HCT116 (cell line): Measurements from ENCODE around the gene NTRK3. TPM values are rescaled to one million over a fixed set of nuclear protein-coding genes. Genes with fewer than 3 reads are reported as not detected.

ENCODE experiments used
- ATAC-seq: fragments of 200-7000 bp; cut with Tn5 transposase; 2 replicates; pipeline ENCODE4 v1.9.1; 2020; ENCODE audit warnings: mild to moderate bottlenecking, moderate library complexity
- BruUV-seq: library from RNA; stranded (reverse); fragments of 400-500 nt; replicated peaks from 2 replicates; lab custom pipeline; 2021; lab: Mats Ljungman, UMichigan
- CTCF ChIA-PET: fragments of 300-600 bp; sonication (Branson Sonifier 250); formaldehyde crosslinking; loops from one replicate; lab custom pipeline; 2021; ENCODE audit warnings: antibody characterized with exemption; lab: Charles Lee
- POLR2A ChIA-PET: fragments of 300-600, 350-600 bp; sonication (Branson Sonifier 250); formaldehyde crosslinking; loops from one replicate; lab custom pipeline; 2021; ENCODE audit warnings: antibody characterized with exemption; lab: Charles Lee
- RAD21 ChIA-PET, 2 experiments: fragments of 300-600 bp; sonication (Branson Sonifier 250); formaldehyde crosslinking; loops; one replicate each; lab custom pipeline; 2023; ENCODE audit warnings: low total read pairs in 2 of 2; ENCODE audit not compliant: uncharacterized antibody in 2 of 2, unreplicated experiment in 2 of 2, low non-redundant PET in 1 of 2; lab: Charles Lee
- DNase-seq: peaks from one replicate; pipeline ENCODE4 v3.0.0-alpha.2; 2010; ENCODE audit warnings: low read depth, low spot score
- H2AFZ ChIP-seq: fragments of 200-600 bp; shearing (Covaris generic), sonication (generic); 2 replicates; pipeline ENCODE4 v1.6.1; 2017; ENCODE audit warnings: low read depth, mixed run types, mixed read lengths, antibody characterized with exemption, low read length; ENCODE audit not compliant: poor library complexity, severe bottlenecking
- H3K27ac ChIP-seq: 2 replicates; pipeline ENCODE4 v1.5.1; 2012; ENCODE audit warnings: low read depth, low read length
- H3K27me3 ChIP-seq: fragments of 200-600 bp; sonication (generic); 2 replicates; pipeline ENCODE4 v1.6.1; 2016; ENCODE audit warnings: mixed run types, low read length, mixed read lengths; ENCODE audit not compliant: insufficient read depth
- H3K36me3 ChIP-seq, 2 experiments: fragments of 200-500 bp in 1 of 2; fragments of 200-600 bp in 1 of 2; sonication (Bioruptor generic) in 1 of 2; sonication (generic) in 1 of 2; 2 replicates each; pipeline versions ENCODE4 v1.5.1 to v1.6.1; 2014 to 2016; ENCODE audit warnings: low read length in 2 of 2, inconsistent platforms in 1 of 2, mixed read lengths in 1 of 2, mixed run types in 1 of 2; ENCODE audit not compliant: insufficient read depth in 2 of 2, control insufficient read depth in 1 of 2
- H3K4me1 ChIP-seq, 2 experiments: fragments of 200-600 bp in 1 of 2; sonication (generic) in 1 of 2; 2 replicates each; pipeline versions ENCODE4 v1.5.1 to v1.6.1; 2012 to 2017; ENCODE audit warnings: low read length in 2 of 2, inconsistent platforms in 1 of 2, mild to moderate bottlenecking in 1 of 2, mixed read lengths in 1 of 2, mixed run types in 1 of 2, moderate library complexity in 1 of 2; ENCODE audit not compliant: insufficient read depth in 2 of 2, control insufficient read depth in 1 of 2
- H3K4me2 ChIP-seq: fragments of 200-600 bp; sonication (generic); 2 replicates; pipeline ENCODE4 v1.6.1; 2017; ENCODE audit warnings: mixed run types, low read length, mixed read lengths
- H3K4me3 ChIP-seq, 2 experiments: fragments of 200-600 bp in 1 of 2; sonication (generic) in 1 of 2; replicated peaks in 1 of 2; 2 replicates each; pipeline ENCODE4 v1.5.1; 2011 to 2016; ENCODE audit warnings: low read length in 2 of 2, control low read depth in 1 of 2, low read depth in 1 of 2, mild to moderate bottlenecking in 1 of 2, mixed read lengths in 1 of 2, mixed run types in 1 of 2
- H3K79me2 ChIP-seq: fragments of 200-600 bp; sonication (generic); 2 replicates; pipeline ENCODE4 v1.6.1; 2017; ENCODE audit warnings: mild to moderate bottlenecking, mixed run types, low read length, moderate library complexity, mixed read lengths; ENCODE audit not compliant: insufficient read depth
- H3K9ac ChIP-seq: fragments of 200-600 bp; sonication (generic); 2 replicates; pipeline ENCODE4 v1.6.1; 2016; ENCODE audit warnings: low read length, mixed read lengths
- H3K9me2 ChIP-seq: fragments of 200-600 bp; sonication (generic), shearing (Covaris generic); 2 replicates; pipeline ENCODE4 v1.6.1; 2017; ENCODE audit warnings: mixed run types, mild to moderate bottlenecking, moderate library complexity; ENCODE audit not compliant: insufficient read depth
- H3K9me3 ChIP-seq, 2 experiments: fragments of 200-500 bp in 1 of 2; fragments of 200-600 bp in 1 of 2; sonication (Bioruptor generic) in 1 of 2; sonication (generic) in 1 of 2; 2 replicates each; pipeline ENCODE4 v1.6.1; 2014 to 2017; ENCODE audit warnings: low read length in 2 of 2, mixed read lengths in 2 of 2, inconsistent platforms in 1 of 2, low read depth in 1 of 2, mild to moderate bottlenecking in 1 of 2, mixed run types in 1 of 2, moderate library complexity in 1 of 2; ENCODE audit not compliant: control insufficient read depth in 1 of 2, insufficient read depth in 1 of 2
- H4K20me1 ChIP-seq: fragments of 200-600 bp; sonication (generic), shearing (Covaris generic); 2 replicates; pipeline ENCODE4 v1.6.1; 2017; ENCODE audit warnings: mixed run types, mild to moderate bottlenecking, moderate library complexity; ENCODE audit not compliant: insufficient read depth
- CBX3 ChIP-seq: IDR thresholded peaks from 2 replicates; pipeline ENCODE4 v1.6.1; 2012; ENCODE audit warnings: low read depth
- CEBPB ChIP-seq: IDR thresholded peaks from 2 replicates; pipeline ENCODE4 v1.6.1; 2012; ENCODE audit warnings: low read depth
- EGR1 ChIP-seq: IDR thresholded peaks from 2 replicates; pipeline ENCODE4 v1.6.1; 2012; ENCODE audit warnings: low read depth
- JUND ChIP-seq: IDR thresholded peaks from 2 replicates; pipeline ENCODE4 v1.6.1; 2012
- POLR2AphosphoS5 ChIP-seq: IDR thresholded peaks from 2 replicates; pipeline ENCODE4 v1.6.1; 2011; ENCODE audit warnings: mild to moderate bottlenecking, low read depth, low read length, moderate library complexity
- RAD21 ChIP-seq: IDR thresholded peaks from 2 replicates; pipeline ENCODE4 v1.6.1; 2012; ENCODE audit warnings: low read depth, mild to moderate bottlenecking
- SIN3A ChIP-seq: IDR thresholded peaks from 2 replicates; pipeline ENCODE4 v1.6.1; 2012; ENCODE audit warnings: low read depth
- TCF7L2 ChIP-seq: IDR thresholded peaks from 2 replicates; pipeline ENCODE4 v1.7.0; 2011; ENCODE audit warnings: borderline replicate concordance, inconsistent platforms; ENCODE audit not compliant: insufficient read depth, insufficient read length; ENCODE audit errors: extremely low read depth
- YY1 ChIP-seq: IDR thresholded peaks from 2 replicates; pipeline ENCODE4 v1.6.1; 2011; ENCODE audit warnings: low read length, low read depth, moderate library complexity, mild to moderate bottlenecking; ENCODE audit not compliant: insufficient replicate concordance; ENCODE audit errors: extremely low read depth
- ZFX ChIP-seq: fragments of 450-650 bp; IDR thresholded peaks from 2 replicates; pipeline ENCODE4 v1.6.1; 2017
- ZNF274 ChIP-seq: fragments of 200-500 bp; sonication (Bioruptor generic); IDR thresholded peaks from 2 replicates; pipeline ENCODE4 v1.6.1; 2014; ENCODE audit warnings: mild to moderate bottlenecking, low read depth, low read length, inconsistent platforms
- intact Hi-C: fragments of 100-400 bp; cut with micrococcal nuclease; formaldehyde crosslinking; loops from 2 replicates; pipeline ENCODE4 v1.10.0; 2022
- total RNA-seq: library from RNA; stranded (reverse); gene quantifications from one replicate; pipeline ENCODE4 v1.2.1, GENCODE V29; 2021; ENCODE audit not compliant: unreplicated experiment
- TF ChIP-seq, protein P1 (sequence below): IDR thresholded peaks from 2 replicates; pipeline ENCODE4 v1.6.1; 2012
- TF ChIP-seq, protein P2 (sequence below): IDR thresholded peaks from 2 replicates; pipeline ENCODE4 v1.6.1; 2011; ENCODE audit warnings: mild to moderate bottlenecking, low read length, moderate library complexity; ENCODE audit not compliant: insufficient replicate concordance; ENCODE audit errors: extremely low read depth
- TF ChIP-seq, protein P3 (sequence below): IDR thresholded peaks from 2 replicates; pipeline ENCODE4 v1.6.1; 2012

Gene NTRK3
- total RNA-seq, 1 experiment from 2014 or later: not detected

DNA sequence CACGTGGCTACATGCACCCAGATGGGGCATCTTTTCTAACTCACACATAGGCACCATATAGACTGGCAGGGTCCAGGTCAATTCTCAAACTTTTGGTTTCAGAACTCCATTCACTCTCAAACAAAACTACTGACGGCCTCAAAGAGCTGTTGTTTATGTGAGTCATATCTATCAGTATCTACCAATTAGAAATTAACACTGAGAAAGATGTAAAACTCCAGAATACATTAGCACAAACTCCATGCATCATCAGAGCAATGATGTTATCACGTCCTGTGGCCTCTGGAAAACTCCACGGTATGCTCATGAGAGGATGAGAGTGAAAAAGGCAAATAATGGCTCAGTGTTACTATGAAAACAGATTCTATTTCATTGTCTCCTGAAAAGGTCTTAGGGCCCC, 116.1 kb downstream of the NTRK3 start:
- no peaks in the 10 kb centered on the region for H3K79me2 ChIP-seq
- RAD21 ChIA-PET: no interaction called here
- CTCF ChIA-PET: no interaction called here
- H3K9ac ChIP-seq: no peak overlapping the region
- H4K20me1 ChIP-seq: no peaks in the 10 kb centered on the region
- no peak for TF ChIP-seq POLR2AphosphoS5
- TF ChIP-seq, protein P1, sequence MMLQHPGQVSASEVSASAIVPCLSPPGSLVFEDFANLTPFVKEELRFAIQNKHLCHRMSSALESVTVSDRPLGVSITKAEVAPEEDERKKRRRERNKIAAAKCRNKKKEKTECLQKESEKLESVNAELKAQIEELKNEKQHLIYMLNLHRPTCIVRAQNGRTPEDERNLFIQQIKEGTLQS: no peak
- TF ChIP-seq, protein P2, sequence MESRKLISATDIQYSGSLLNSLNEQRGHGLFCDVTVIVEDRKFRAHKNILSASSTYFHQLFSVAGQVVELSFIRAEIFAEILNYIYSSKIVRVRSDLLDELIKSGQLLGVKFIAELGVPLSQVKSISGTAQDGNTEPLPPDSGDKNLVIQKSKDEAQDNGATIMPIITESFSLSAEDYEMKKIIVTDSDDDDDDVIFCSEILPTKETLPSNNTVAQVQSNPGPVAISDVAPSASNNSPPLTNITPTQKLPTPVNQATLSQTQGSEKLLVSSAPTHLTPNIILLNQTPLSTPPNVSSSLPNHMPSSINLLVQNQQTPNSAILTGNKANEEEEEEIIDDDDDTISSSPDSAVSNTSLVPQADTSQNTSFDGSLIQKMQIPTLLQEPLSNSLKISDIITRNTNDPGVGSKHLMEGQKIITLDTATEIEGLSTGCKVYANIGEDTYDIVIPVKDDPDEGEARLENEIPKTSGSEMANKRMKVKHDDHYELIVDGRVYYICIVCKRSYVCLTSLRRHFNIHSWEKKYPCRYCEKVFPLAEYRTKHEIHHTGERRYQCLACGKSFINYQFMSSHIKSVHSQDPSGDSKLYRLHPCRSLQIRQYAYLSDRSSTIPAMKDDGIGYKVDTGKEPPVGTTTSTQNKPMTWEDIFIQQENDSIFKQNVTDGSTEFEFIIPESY: no peak
- TF ChIP-seq ZNF274: no peak
- TF ChIP-seq SIN3A: no peak
- TF ChIP-seq YY1: no peak
- TF ChIP-seq CBX3: no peak
- no peak for TF ChIP-seq ZFX
- no peak for TF ChIP-seq RAD21
- TF ChIP-seq EGR1: no peak
- no peak for TF ChIP-seq TCF7L2
- no peak for TF ChIP-seq CEBPB
- TF ChIP-seq, protein P3, sequence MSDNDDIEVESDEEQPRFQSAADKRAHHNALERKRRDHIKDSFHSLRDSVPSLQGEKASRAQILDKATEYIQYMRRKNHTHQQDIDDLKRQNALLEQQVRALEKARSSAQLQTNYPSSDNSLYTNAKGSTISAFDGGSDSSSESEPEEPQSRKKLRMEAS: no peak
- no peak for TF ChIP-seq JUND
- H3K27ac ChIP-seq: no peak overlapping the region
- DNase-seq: no peak
- BruUV-seq: no TSS peak
- no peaks in the 10 kb centered on the region for H3K36me3 ChIP-seq
- intact Hi-C loops: no loop called here
- no peak overlapping the region for H3K4me3 ChIP-seq
- no peaks in the 10 kb centered on the region for H3K9me3 ChIP-seq
- H3K9me2 ChIP-seq: no peaks in the 10 kb centered on the region
- no peaks in the 10 kb centered on the region for H3K27me3 ChIP-seq
- H3K4me1 ChIP-seq: no peaks in the 10 kb centered on the region
- POLR2A ChIA-PET: no interaction called here
- no peak overlapping the region for H2AFZ ChIP-seq
- ATAC-seq: no peak
- H3K4me2 ChIP-seq: no peak overlapping the region
